VCaP (cell line): Measurements from ENCODE around the gene C1orf94.

Experiments
- H3K27ac ChIP-seq: fragments of 450-650 bp; 2 replicates; pipeline ENCODE4 v1.5.1; 2017
- TF ChIP-seq, protein P1 (sequence below): fragments of 450-650 bp; conservative IDR thresholded peaks from 2 replicates; pipeline ENCODE4 v1.5.1; 2017; ENCODE audit warnings: mild to moderate bottlenecking, moderate library complexity

Gene C1orf94

DNA sequence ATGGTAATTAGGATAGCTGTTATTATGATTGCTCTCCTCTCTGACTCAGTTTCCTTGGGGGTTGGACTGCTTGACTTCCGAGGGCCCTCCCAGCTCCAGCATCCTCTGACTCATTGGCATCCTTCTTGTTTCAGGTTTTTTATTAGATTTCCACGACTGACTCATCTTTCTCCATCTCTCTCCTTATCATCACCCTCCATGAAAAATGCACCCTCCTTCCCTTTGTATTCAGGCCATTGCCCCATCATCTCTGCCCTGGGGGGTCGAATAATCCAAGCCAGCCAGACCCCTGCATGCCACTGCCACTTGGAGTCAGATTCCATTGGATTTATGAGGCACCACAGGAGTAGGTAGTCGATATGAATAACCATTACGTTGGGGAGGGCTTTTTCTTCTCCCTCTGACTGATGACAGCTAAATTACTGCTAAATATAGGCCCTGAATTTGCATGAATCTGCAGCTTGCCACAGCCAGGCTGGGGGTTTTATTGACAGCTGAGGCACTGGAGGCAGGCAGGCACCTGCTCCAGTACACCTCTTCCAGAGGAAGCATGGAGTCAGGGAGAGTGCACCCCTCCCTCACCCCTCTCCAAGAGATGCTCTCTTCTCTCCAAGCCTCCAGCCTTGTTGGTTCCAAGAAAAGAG lies 91.7 kb downstream of the C1orf94 start:
- H3K27ac ChIP-seq = no peak overlapping the region
- TF ChIP-seq, protein P1, sequence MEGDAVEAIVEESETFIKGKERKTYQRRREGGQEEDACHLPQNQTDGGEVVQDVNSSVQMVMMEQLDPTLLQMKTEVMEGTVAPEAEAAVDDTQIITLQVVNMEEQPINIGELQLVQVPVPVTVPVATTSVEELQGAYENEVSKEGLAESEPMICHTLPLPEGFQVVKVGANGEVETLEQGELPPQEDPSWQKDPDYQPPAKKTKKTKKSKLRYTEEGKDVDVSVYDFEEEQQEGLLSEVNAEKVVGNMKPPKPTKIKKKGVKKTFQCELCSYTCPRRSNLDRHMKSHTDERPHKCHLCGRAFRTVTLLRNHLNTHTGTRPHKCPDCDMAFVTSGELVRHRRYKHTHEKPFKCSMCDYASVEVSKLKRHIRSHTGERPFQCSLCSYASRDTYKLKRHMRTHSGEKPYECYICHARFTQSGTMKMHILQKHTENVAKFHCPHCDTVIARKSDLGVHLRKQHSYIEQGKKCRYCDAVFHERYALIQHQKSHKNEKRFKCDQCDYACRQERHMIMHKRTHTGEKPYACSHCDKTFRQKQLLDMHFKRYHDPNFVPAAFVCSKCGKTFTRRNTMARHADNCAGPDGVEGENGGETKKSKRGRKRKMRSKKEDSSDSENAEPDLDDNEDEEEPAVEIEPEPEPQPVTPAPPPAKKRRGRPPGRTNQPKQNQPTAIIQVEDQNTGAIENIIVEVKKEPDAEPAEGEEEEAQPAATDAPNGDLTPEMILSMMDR = no peak
